ENCODE results near the gene CERS2. TPM values are rescaled to one million over a fixed set of nuclear protein-coding genes. Genes with fewer than 3 reads are reported as not detected.

The CERS2 gene
- total and polyA plus RNA-seq, 4 donors: 212 to 346 (median 278) TPM

GRCh38 chr1:150928286-150928685, 46.3 kb downstream of the CERS2 start:
- no peak for DNase-seq (ENCODE audit: low spot score)
- TF ChIP-seq GABPA (IDR thresholded peaks at IDR 0.05 in 1 of 2, conservative IDR thresholded peaks at IDR 0.05 in 1 of 2): no peak
- no peak for TF ChIP-seq TAF1 (conservative IDR thresholded peaks at IDR 0.05)
- no peak for TF ChIP-seq HNF4G (IDR thresholded peaks at IDR 0.05)
- no peak for TF ChIP-seq HNF4A (conservative IDR thresholded peaks at IDR 0.05)
- TF ChIP-seq RAD21 (IDR thresholded peaks at IDR 0.05): no peak
- no peak for TF ChIP-seq ZBTB33 (IDR thresholded peaks at IDR 0.05)
- Histone ChIP-seq H3K36me3 (ENCODE audit: control insufficient read depth in 4 of 4, insufficient read depth in 3 of 4, low read depth in 1 of 4, low read length in 3 of 4) (peaks cover 7 to 41% (median 30%) of the 10 kb centered on the region in 4 donors), H3K9me3 (ENCODE audit: control insufficient read depth in 4 of 4, low read length in 3 of 4) (peaks cover 0 to 4% (median 0%) of the 10 kb centered on the region in 4 donors), H3K9ac (ENCODE audit: low read depth in 1 of 2, low read length in 2 of 2) (no peak overlapping the region), H3K27ac (ENCODE audit: low read depth in 1 of 2, low read length in 2 of 2) (no peak overlapping the region), H3K4me1 (ENCODE audit: control insufficient read depth in 4 of 4, insufficient read depth in 4 of 4, low read length in 3 of 4) (peaks cover 3 to 11% (median 9%) of the 10 kb centered on the region in 4 donors), H3K4me3 (ENCODE audit: low read depth in 1 of 3, low read length in 3 of 3) (no peak overlapping the region), H3K27me3 (ENCODE audit: control insufficient read depth in 4 of 4, insufficient read depth in 4 of 4, low read length in 3 of 4) (no peaks in the 10 kb centered on the region)
- WGBS: 92% methylated on average over 3 of the region's 3 CpGs

- Histone ChIP-seq H3K27me3 (ENCODE audit: control insufficient read depth in 4 of 4, insufficient read depth in 4 of 4, low read length in 3 of 4) (no peaks in the 10 kb centered on the region), H3K36me3 (ENCODE audit: control insufficient read depth in 4 of 4, insufficient read depth in 3 of 4, low read depth in 1 of 4, low read length in 3 of 4) (peaks cover 7 to 36% (median 27%) of the 10 kb centered on the region in 4 donors), H3K9ac (ENCODE audit: low read depth in 1 of 2, low read length in 2 of 2) (no peak overlapping the region), H3K27ac (ENCODE audit: low read depth in 1 of 2, low read length in 2 of 2) (no peak overlapping the region), H3K9me3 (ENCODE audit: control insufficient read depth in 4 of 4, low read length in 3 of 4) (peaks cover 0 to 4% (median 0%) of the 10 kb centered on the region in 4 donors), H3K4me1 (ENCODE audit: control insufficient read depth in 4 of 4, insufficient read depth in 4 of 4, low read length in 3 of 4) (peaks cover 3 to 11% (median 9%) of the 10 kb centered on the region in 4 donors), H3K4me3 (ENCODE audit: low read depth in 1 of 3, low read length in 3 of 3) (no peak overlapping the region)
- WGBS: 92% methylated on average over 4 of the region's 4 CpGs
- TF ChIP-seq CTCF (IDR thresholded peaks at IDR 0.05; ENCODE audit: low read depth, low read length, missing input control) (no peak), RAD21 (IDR thresholded peaks at IDR 0.05) (no peak), MAX (IDR thresholded peaks at IDR 0.05) (no peak), ZBTB33 (IDR thresholded peaks at IDR 0.05) (no peak), SP1 (IDR thresholded peaks at IDR 0.05) (no peak), RXRA (IDR thresholded peaks at IDR 0.05) (no peak), GABPA (IDR thresholded peaks at IDR 0.05 in 1 of 2, conservative IDR thresholded peaks at IDR 0.05 in 1 of 2) (no peak), REST (IDR thresholded peaks at IDR 0.05) (no peak), JUND (IDR thresholded peaks at IDR 0.05) (no peak), FOXA2 (IDR thresholded peaks at IDR 0.05) (no peak), HNF4A (conservative IDR thresholded peaks at IDR 0.05) (no peak), FOXA1 (IDR thresholded peaks at IDR 0.05) (no peak), YY1 (IDR thresholded peaks at IDR 0.05) (no peak)
- no peak for DNase-seq (ENCODE audit: low spot score)
Observed at GRCh38 chr1:150927624-150928023, 47.0 kb downstream of the CERS2 start.

Measured in liver (tissue), 9 donors.